ENCODE measurements around the gene TMEM108. TPM values are rescaled to one million over a fixed set of nuclear protein-coding genes. Genes with fewer than 3 reads are reported as not detected.

The TMEM108 gene
- total RNA-seq, 1 donor from 2014 or later = 15.4 TPM

DNA sequence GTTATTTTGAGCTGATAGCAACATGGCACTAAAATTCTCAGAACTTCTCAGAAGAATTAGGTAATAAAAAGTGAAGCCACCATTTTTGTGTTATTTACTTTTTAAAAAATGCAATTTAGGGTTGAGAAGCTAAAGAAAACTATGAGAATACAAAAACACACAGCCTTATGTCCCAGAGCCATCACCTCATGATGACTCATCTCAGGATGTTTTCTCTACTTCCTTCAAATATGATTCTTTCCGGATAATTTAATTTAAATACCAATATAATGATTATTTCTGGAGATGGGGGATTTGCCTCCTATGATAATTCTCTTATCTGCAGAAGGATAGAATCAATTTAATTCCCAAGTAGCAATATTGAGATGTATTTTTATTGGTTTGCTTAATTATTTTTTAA, 256.1 kb downstream of the TMEM108 start:
- TF ChIP-seq, protein P1, sequence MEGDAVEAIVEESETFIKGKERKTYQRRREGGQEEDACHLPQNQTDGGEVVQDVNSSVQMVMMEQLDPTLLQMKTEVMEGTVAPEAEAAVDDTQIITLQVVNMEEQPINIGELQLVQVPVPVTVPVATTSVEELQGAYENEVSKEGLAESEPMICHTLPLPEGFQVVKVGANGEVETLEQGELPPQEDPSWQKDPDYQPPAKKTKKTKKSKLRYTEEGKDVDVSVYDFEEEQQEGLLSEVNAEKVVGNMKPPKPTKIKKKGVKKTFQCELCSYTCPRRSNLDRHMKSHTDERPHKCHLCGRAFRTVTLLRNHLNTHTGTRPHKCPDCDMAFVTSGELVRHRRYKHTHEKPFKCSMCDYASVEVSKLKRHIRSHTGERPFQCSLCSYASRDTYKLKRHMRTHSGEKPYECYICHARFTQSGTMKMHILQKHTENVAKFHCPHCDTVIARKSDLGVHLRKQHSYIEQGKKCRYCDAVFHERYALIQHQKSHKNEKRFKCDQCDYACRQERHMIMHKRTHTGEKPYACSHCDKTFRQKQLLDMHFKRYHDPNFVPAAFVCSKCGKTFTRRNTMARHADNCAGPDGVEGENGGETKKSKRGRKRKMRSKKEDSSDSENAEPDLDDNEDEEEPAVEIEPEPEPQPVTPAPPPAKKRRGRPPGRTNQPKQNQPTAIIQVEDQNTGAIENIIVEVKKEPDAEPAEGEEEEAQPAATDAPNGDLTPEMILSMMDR (IDR thresholded peaks at IDR 0.05) = no peak
- Histone ChIP-seq H3K9me3 (no peaks in the 10 kb centered on the region), H3K27me3 (no peaks in the 10 kb centered on the region), H3K4me1 (no peaks in the 10 kb centered on the region), H3K27ac (no peak overlapping the region), H3K36me3 (no peaks in the 10 kb centered on the region), H3K4me3 (no peak overlapping the region)
- intact Hi-C loops (cut with DNase I) = no loop called here
- DNase-seq (no peak), ATAC-seq (no peak)

DNA sequence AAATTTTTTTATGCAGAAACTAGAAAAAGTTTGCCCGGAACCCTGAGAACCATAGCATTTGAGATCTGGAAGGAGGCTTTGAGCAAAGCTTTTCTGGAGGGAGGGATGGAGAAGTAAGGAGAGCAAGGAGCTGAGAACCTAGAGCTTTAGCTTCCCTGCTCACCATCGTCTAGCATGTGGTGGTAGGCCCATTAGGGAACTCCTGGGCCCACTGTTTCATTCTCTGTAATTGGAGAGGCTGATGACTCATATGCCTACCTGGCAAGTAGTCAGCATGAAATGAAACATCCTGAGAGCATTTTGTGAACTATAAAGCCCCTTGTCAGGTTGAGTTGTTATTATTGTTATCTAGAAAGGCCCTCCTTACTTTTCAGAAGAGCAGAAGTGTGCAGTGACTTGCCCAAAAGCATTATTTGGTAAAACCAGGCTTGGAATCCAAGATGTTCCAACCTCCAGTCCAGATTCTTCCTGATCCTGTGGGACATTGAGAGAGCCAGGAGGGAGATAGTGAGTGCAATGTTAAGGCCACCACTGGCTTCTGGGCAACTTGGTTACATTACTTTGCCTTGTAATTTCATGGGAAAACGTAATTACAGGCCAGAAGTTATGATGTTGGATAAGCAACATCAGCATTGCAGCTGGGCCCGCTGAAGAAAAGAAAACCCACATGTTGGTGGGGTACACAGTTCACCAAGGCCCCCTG, 257.2 kb downstream of the TMEM108 start:
- H3K4me3 ChIP-seq = no peak overlapping the region
- DNase-seq = no peak
- H3K27ac ChIP-seq = no peak overlapping the region
- no peak for ATAC-seq
- H3K27me3 ChIP-seq = no peaks in the 10 kb centered on the region
- no peaks in the 10 kb centered on the region for H3K4me1 ChIP-seq
- intact Hi-C loops (cut with DNase I) = no loop called here
- no peaks in the 10 kb centered on the region for H3K9me3 ChIP-seq
- H3K36me3 ChIP-seq = no peaks in the 10 kb centered on the region
- TF ChIP-seq, protein P1 (IDR thresholded peaks at IDR 0.05) = no peak

DNA sequence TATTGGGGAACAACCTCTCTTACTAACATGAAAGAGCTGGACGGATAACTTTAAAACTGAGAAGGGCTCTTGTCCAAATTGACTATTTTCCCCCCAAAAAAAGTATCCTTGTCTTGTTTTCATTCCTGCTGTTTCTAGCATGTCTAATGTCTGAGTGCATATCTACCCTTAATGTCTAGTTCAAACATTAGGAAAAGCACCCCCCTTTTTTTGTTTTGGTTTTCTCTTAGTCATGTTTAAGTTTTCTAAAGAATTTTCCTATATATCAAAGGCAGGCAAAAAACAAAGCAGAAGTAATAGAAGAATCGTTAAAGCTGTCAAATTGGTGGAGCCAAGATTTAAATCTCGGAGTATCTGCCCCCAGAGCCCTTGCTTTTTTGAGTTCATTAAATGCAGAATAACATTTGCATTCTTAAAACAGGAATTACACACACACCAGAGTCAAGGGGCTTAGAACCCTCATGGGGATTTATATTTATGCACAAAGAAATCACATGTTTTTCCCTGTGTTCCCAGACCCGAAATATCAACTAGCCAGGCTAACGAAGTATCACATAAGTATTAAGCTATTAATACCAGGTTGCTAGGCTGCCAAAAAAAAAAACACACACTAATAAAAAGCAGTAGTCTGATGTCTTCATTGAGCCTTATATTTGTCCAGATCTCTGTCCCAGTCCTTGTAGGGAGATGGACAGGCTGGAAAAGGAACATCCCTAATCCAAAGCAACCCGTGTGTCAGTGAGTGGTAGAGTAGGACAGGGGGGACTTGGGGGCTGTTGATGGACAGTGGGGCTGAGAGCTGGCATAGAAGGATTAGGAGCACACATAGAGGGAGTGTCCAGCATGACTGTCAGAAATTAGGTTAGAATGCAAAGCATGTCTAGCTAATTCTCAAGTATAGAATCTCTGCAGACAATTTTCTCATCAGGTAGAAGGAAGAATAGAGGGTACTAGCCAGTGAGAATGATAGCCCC, 258.0 kb downstream of the TMEM108 start:
- Histone ChIP-seq H3K9me3 (no peaks in the 10 kb centered on the region), H3K27ac (no peak overlapping the region), H3K27me3 (no peaks in the 10 kb centered on the region), H3K36me3 (no peaks in the 10 kb centered on the region), H3K4me1 (no peaks in the 10 kb centered on the region), H3K4me3 (no peak overlapping the region)
- intact Hi-C loops (cut with DNase I) = no loop called here
- no peak for DNase-seq
- TF ChIP-seq, protein P1 (IDR thresholded peaks at IDR 0.05) = no peak
- no peak for ATAC-seq

DNA sequence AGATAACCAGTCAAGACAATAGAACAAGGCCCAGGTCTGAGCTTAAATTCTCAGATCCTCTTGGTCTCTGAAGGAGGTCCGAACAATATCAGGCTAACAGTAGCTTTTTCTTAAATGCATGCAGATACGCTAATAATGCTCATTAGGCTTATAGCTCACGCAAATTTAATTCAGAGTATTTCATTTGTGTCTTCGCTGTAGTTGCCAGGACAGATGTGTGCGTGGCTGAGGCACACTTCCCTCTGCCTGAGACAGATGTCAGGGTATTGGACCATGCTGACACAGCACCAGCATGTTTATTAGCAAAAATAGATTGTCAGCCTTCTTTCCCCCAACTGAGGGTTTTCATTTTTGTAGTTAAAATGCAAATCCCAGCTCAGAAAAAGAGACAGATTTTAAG, 258.8 kb downstream of the TMEM108 start:
- no peak for ATAC-seq
- no peaks in the 10 kb centered on the region for H3K9me3 ChIP-seq
- intact Hi-C loops (cut with DNase I) = no loop called here
- no peaks in the 10 kb centered on the region for H3K27me3 ChIP-seq
- H3K27ac ChIP-seq = no peak overlapping the region
- no peak overlapping the region for H3K4me3 ChIP-seq
- no peaks in the 10 kb centered on the region for H3K4me1 ChIP-seq
- no peak for DNase-seq
- no peaks in the 10 kb centered on the region for H3K36me3 ChIP-seq
- TF ChIP-seq, protein P1 (IDR thresholded peaks at IDR 0.05) = no peak

DNA sequence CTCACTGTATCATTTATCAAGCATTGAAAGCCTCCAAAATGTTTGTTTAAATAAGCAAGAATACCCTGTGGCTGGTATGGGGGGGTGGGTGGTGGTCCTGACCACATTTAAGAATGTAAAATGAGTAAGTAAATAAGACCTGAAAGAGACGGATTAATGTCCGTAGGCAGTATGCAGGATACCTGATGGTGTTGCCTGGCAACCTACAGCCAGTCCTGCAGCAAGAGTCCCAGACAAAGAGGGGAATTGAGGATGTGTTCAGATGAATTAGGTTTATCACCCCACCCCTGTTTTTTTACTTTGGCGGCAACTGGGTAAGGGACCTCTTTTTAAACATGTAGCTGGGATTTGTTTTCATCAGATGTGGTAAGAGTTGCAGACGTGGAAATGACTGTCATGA, 261.9 kb downstream of the TMEM108 start:
- H3K27me3 ChIP-seq = no peaks in the 10 kb centered on the region

More for the DNA sequence above, 261.9 kb downstream of the TMEM108 start:
- TF ChIP-seq, protein P1 (IDR thresholded peaks at IDR 0.05) = no peak
- Histone ChIP-seq H3K27ac (no peak overlapping the region), H3K4me3 (no peak overlapping the region), H3K4me1 (no peaks in the 10 kb centered on the region), H3K36me3 (no peaks in the 10 kb centered on the region), H3K9me3 (no peaks in the 10 kb centered on the region)
- intact Hi-C loops (cut with DNase I) = no loop called here
- no peak for ATAC-seq
- no peak for DNase-seq
